Frontal cortex (tissue), 4 donors: ENCODE results near the gene DPP8. TPM values are rescaled to one million over a fixed set of nuclear protein-coding genes. Genes with fewer than 3 reads are reported as not detected.
"Not testable (repeated sequence)": the region's sequence is repeated elsewhere in the genome, so short reads cannot be mapped to it uniquely, and the experiment has no call there.

Source experiments
- DNase-seq, 2 donors: peaks; one replicate each; pipeline ENCODE4 v3.0.0; 2012; ENCODE audit warnings: low spot score in 2 of 2
- FAIRE-seq: peaks from 2 replicates; lab custom pipeline; 2012; peaks lifted over from hg19 to GRCh38; lab: Jason Lieb, UNC
- total RNA-seq: library from RNA; depleted of rRNA; stranded (reverse); fragments of >200 nt; gene quantifications from one replicate; pipeline ENCODE4 v1.2.3, GENCODE V29; 2014
- donor health status: control.
- donor health status: control.
- donor health status: control.

DPP8 gene
- 87.2 TPM for total RNA-seq

DNA sequence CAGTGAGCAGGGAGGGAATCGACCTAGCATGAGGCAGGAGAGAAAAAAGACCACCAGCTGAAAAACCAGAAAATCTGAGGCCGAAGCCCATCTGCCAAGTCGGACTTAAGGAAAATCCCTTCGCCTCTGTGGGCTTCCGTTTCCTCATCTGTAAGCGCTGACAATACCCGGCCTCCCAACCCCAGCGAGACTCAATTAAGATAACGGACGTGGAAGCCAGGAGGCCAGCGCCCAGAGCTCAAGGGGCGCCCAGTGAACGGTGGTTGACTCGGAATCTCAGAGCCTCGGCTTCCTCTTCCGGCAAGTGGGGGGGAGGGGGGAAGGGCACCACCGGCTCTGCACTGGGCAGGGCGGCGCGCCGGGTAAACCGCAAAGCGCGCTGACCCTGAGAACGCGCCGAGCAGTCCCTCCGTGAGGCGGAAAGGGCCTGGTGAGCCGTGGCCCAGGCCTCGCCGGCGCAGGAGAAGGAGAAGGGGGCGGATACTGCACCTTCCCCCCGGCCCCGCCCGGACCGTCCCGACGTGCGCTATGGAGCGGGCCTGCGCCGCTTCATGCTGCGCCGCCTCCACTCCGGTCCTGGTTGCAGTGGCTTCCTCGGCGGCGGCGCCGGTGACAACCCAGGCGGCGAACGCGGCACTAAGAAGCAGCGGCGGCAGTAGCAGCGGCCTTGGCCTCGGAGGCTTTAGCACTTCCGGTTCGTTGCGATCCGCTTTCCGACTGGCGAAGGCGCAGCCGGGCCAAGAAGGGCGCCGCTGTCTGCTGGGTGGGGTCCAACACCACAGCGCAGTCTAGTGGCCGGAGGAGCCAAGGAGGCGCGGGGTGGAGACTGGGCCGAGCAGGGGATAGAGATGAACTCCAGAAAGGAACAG lies at the start of gene DPP8:
DPP8 (minus strand) TSS at position 693 of the 869 bp plus-strand sequence. CDS start 5,136 bp downstream, outside the sequence.
- FAIRE-seq (no peak), DNase-seq (peak; percentile 84 to 85)

DNA sequence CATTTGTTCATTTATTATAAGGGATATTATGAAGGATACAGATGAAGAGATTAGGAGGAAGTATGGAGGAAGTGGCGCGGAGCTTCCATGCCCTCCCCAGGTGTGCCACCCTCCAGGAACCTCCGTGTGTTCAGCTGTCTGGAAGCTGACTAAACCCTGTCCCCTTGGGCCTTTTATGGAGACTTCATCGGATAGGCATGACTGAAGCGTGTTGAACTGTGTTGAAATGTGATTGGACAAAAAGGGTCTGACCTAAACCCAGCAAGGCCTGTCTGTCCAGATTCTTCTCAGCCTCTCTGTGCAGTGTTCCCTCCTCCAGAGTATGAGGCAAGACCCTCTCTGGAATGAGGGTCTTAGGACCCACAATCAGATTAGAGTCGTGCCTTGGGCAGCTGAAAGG lies 44.4 kb upstream of the DPP8 start:
- DNase-seq, result no peak
- FAIRE-seq, result no peak

DNA sequence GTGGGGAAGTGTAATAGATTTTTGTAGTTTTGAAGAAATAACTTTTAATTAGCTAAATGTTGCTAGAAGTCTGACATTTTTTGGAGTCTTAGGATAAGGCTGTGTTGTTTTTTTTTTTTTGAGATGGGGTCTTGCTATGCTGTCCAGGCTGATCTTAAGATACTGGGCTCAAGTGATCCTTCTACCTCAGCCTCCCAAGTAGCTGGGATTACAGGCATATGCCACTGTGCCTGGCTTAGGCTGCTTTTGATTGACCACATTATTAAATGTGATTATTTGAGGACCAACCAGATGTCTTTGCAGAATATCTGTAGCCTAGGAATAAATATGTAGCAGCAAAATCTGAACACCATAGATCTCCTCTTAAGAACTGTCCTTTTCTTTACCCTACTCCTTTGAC lies 42.5 kb upstream of the DPP8 start:
- DNase-seq, result no peak
- FAIRE-seq, result no peak

DNA sequence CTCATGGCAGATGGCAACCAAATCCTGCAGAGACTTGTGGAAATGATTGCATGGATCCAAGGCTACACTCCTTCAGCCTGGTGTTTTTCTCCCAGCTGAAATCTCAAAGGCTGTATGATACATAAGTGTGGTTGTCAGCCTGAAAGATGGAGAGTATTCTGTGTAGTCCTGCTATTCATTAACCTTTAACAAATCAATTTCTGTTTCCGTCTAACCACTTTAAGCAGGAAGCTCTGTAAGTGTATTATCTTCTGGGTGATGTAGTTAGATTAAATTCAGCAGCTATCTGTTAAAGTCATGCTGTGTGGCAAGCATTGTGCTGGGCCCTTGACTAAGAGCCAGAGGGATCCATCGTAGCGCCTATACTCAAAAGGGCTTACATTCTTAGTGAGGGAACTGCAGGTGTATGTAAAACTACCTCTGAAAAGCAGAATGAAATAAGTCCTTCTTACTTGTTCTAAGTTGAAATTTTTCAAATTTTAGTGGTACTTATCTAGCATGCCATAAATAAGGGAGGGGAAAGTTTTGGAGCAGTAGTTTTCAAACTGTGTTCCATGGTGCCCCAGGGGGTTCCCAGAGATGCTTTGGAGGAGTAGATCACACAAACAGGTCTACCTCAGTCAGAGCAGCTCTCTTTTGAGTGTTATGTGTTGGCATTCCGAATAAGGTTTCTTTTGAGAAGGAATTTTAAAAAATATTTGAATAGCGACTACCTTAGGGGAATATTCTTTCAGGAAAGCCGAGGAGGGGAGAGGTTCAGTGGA lies 41.7 kb upstream of the DPP8 start:
- FAIRE-seq, result no peak

DNA sequence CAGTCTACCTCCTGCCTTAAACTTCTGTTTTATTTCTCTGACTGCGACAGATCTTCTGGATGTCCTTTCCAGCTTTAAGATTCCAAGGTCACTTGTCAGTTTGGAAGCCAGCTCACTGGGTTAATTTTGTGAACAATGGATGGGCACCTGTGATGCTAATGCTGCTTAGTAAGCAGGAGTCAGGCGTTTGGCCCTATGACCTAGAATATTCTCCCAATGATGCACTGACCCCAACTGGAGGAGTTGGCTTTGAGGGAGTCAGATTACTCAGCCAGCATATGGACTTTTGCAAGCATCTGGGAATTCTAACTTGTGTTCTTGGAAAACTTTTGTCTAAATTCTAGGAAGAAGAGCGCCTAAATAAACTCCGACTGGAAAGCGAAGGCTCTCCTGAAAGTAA lies 40.8 kb upstream of the DPP8 start:
- FAIRE-seq (no peak), DNase-seq (no peak)

More for the DNA sequence above, 41.7 kb upstream of the DPP8 start:
- DNase-seq, result no peak

DNA sequence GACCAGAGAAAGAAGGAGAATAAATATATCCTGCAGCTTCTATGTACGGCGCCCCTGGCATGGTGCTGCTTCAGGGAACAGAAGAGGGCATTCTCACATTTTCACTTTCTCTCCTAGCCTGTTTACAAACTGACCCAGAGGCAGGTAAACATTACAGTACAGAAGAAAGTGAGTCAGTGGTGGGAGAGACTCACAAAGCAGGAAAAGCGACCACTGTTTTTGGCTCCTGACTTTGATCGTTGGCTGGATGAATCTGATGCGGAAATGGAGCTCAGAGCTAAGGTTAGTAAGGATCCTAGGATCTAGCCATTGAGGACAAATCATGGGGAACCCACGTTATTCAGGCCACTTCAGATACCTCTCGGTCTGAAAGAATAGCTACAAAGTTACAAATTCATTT lies 39.1 kb upstream of the DPP8 start:
- no peak for FAIRE-seq
- DNase-seq, result no peak

DNA sequence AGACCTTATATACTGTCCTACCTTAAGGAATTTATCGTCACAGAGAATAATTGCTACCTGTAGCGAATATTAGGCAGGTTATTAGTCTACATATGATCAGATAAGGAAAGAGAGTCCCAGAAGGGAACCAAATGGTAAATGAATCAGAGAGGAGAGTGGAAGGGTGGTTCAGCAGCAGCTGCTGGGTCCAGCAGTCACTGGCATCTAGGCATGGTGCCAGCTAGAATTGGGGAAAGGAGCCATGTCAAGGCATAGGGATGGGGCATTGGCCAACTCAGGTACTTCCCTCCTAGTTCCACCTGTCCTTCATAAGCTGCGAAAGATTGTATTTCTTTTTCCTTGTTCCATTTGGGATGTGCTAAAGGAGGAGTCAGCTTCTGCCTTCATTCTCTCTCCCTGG lies 36.2 kb upstream of the DPP8 start:
- FAIRE-seq, result no peak

DNA sequence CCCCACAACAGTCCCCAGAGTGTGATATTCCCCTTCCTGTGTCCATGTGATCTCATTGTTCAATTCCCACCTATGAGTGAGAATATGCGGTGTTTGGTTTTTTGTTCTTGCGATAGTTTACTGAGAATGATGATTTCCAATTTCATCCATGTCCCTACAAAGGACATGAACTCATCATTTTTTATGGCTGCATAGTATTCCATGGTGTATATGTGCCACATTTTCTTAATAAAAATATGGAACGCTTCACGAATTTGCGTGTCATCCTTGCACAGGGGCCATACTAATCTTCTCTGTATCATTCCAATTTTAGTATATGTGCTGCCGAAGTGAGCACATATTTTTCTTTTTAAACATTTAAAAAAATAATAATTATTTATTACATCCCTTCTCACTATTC lies 35.4 kb upstream of the DPP8 start:
- not testable (repeated sequence) for FAIRE-seq, DNase-seq

More for the DNA sequence above, 36.2 kb upstream of the DPP8 start:
- no peak for DNase-seq

DNA sequence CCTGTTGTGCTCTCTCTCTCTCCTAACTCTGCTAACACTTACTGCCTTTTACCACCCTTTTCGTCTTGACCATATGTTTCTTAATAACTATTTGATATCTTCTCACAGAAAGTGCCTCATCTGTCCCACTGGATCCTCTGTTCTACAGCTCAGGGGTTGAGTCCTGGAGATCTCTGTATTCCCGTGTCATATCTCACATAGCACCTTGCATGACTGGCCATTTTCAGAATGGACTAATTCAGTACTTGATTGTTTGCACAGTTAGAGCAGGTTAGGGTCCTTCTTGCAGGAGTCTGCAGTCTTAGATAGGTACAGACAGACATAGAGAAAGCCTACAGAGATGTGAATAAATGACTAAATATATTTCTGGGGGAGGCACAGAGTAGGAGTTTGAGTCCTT lies 33.7 kb upstream of the DPP8 start:
- FAIRE-seq (no peak), DNase-seq (no peak)

DNA sequence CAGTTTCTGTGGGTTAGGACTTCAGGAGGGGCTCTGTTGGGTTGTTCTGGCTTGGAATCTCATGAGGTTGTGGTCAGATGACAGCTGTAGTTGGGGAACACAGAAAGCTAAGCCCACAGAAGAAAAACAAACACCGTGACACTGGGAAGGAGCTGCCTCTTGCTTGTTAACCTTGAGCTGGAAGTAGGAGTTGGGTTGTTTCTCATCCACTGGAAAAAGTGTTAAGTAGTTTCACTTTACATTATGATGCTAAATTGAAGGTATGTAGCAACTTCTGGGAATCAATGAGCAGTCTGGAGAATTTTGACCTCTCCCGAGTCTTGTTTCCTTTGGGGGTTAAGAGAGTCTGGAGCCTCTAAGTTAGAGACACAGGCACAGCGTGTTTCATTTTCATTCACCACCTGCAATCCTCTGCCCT lies 33.2 kb upstream of the DPP8 start:
- FAIRE-seq (no peak), DNase-seq (no peak)

DNA sequence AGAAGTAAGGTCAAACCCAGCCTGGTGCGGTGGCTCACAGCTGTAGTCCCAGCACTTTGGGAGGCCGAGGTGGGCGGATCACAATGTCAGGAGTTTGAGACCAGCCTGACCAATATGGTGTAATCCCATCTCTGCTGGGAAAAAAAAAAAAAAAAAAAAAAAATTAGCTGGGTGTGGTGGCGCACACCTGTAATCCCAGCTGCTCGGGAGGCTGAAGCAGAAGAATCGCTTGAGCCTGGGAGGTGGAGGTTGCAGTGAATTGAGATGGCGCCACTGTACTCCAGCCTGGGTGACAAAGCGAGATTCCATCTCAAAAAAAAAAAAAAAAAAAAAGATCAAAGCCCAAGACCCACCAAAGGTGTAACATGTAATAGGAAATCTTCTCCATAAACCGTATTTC lies 31.8 kb upstream of the DPP8 start:
- FAIRE-seq, DNase-seq: not testable (repeated sequence)

DNA sequence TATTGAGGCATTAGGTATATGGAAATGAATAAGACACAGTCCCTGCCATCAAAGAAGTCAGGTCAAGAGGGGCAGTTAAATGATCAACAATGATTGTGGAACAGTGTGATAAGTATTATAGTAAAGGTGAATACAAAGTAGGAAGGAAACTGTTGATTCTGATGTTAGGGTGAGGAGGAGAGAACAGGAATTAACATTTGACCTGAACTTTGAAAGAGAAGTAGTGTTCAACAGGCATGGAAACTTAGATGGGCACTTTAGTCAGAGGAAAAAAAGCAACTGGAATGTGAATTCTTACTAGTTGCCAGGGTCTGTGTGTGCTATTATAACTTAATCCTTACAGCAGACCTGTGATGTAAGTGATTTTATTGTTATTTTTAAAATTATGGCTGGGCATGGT lies 30.4 kb upstream of the DPP8 start:
- DNase-seq, result no peak
- no peak for FAIRE-seq

DNA sequence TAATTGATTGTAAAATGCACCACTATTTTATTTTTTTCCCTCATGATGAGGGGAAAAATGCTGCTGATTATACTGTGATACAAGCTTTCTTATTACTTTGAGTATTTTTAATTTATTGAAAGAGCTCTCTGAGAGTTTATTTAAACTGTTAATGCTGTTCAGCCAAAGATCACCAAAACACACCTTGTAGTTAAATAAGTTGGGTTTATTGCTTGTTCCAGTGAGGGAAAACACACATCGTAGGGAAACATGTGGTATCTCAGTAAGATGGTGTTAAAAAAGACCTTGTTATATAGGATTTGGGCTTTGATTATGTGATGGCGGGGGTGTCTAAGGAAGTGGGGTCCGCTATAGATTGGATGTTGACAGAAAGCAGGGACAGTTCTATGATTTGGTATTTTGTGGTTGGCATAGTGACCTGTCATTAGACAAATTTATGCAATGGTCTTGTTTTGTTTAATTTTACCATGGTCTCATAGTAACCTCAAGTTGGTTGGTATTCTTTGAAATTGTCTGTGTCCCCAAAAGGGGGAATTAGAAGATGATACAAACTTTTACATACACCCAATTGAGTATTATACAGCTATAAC lies 23.8 kb upstream of the DPP8 start:
- DNase-seq (no peak), FAIRE-seq (no peak)

DNA sequence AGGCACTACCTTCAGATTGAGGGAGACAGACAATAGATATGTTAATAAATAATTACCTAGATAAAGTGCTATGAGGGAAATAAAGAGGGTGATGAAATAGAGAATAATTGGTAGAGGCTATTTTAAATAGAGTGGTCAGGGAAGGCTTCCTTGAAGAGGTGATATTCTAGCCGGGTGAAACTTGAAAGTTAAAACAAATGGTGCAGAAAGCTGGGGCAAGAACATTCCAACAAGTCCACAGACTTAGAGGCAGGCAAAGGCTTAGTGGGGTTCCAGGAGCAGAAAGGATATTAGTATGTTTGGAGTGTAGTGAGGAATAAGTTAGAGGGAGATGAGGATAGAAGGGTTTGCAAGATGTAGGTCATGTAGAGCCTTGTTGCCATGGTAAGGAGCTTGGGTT lies 22.8 kb upstream of the DPP8 start:
- no peak for FAIRE-seq
- DNase-seq, result no peak

DNA sequence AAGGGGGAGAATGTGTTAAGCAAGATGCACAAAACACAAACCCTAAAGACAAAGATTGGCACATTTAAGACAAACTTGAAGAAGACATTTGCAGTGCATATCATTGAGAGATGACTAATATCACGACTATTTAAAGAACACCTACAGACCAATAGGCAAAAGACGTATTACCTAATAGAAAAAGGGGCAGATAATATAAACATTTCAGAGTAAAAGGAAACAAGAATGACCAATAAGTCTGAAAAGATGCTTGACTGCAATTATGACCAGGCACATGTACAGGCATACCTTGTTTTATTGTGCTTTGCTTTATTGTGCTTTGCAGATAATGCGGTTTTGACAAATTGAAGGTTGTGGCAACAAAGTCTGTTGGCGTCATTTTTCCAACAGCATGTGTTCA lies 17.7 kb upstream of the DPP8 start:
- no peak for FAIRE-seq

DNA sequence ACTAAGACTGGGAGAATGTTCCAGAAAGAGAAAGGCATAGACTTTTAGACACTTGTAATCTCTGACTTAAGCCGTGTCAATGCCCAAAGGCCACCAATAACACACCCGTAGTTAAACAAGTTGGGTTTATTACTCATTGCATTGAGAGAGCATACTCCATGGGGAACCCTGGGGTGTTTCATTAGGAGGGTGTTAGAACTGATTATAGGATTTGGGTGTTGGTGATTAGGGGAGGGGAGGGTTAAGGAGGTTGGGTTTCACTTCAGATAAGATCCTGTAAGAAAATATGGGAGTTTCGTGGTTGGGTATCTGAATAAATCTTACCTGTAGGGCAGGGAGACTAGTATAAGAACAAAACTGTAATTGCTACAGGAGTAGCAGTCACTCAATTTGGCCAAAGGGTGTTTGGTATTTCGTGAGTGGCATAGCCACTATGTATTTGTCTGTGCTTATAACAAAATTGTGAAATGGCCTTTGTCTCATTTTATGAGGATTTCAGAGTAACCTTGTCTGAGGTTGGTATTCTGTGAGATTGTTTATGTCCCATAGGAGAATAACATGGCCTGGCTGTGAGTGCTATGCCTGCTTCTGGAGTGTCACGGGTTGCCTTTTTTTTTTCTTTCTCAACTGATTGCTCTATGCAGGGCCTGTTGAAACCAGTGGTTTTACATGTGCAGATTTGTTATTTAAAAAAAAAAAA lies 15.7 kb upstream of the DPP8 start:
- no peak for DNase-seq
- FAIRE-seq, result no peak

More for the DNA sequence above, 17.7 kb upstream of the DPP8 start:
- DNase-seq, result no peak

DNA sequence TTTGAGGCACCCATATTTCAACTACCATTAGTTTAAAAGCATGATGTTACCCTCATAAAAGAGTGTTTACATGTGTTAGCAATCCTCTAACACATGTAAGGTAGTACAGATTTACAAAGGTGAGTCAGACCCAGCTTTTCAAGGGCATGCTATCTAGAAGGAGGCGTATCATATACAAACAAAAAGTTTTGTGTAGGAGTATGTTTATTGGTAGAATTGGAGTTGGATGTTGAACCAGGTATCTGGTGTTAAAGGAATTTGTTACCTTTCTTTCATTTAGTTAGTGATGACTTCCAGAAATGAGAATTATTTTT lies 15.2 kb upstream of the DPP8 start:
- DNase-seq (no peak), FAIRE-seq (no peak)

DNA sequence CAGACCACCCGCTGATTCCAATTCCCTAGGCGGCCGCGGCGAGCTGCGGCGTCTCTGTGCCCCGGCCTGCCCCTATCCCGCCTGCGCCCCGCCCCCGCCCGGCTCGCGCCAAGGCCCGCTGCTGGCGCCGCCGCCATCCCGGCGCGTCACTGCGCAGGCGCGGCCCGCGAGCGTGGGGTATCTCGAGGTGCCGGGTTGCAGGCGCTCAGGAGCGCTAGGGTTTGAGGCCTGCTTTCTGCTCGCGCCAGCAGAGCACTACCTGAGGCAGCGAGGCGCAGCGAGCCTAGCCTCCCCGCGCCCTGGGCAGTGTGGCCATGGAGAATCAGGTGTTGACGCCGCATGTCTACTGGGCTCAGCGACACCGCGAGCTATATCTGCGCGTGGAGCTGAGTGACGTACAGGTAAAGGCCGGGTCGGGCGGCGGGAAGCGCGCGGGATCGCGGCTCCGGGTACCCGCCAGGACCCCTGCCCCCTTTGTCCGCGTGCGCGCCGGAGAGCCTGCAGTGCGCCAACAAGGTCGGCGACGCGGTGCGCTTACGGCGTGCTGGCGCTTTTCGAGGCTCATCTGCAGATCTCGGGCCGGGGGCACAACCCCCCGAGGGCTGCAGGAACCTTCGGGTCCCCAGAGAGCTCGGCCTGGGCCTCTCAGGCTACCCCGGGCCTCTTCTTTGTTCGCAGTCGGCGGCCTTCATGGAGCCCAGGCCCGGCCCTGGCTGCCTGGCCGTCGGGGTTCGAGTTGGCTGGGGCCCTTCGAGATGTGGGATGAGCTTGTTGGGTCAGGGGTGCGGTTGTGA lies 13.0 kb upstream of the DPP8 start, which contains the start of gene HACD3:
HACD3 (plus strand) TSS at position 146 of the 794 bp plus-strand sequence; CDS start at position 315, 169 bp downstream.
- FAIRE-seq, result no peak
- peak; percentile 94 for DNase-seq

DNA sequence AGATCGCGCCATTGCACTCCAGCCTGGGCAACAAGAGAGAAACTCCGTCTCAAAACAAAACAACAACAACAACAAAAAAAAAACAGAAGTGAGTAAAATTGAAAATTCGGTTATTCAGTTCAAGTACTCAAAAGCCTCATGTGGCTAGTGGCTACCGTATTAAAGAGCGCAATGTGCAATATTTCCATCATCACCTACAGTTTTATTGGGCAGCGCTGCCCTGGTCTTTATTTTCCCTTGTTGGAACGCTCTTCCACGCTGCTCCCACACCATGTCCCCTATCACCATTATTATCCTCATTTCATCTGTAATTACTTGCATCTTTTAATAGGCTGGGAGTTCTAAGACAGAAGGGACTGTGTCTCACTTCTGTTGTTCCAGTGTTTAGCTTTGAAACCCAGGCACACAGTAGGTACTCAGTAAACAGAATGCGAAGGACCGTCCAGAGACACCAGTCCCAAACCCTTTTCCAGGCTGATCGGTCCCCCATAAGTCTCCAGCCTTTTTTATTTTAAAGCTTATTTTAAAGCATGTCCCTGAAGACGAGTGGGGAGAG lies 12.4 kb upstream of the DPP8 start:
- FAIRE-seq, result no peak
- no peak for DNase-seq
